Inferior parietal cortex (tissue), 1 donor: ENCODE results near the gene FAM163A.
"Not testable (repeated sequence)": the region's sequence is repeated elsewhere in the genome, so short reads cannot be mapped to it uniquely, and the experiment has no call there.

Experiments used
- DNase-seq: peaks from one replicate; pipeline ENCODE4 v3.0.0-alpha.2; 2016; ENCODE audit errors: extremely low spot score

Gene FAM163A

GRCh38 chr1:179853102-179853501 is 110.0 kb downstream of the FAM163A start:
- no peak for DNase-seq

GRCh38 chr1:179855831-179856230 is 112.7 kb downstream of the FAM163A start:
- DNase-seq = not testable (repeated sequence)

- DNase-seq = no peak
These were observed 113.2 kb downstream of the FAM163A start for GRCh38 chr1:179856296-179856695.

- DNase-seq = no peak
These were observed 113.9 kb downstream of the FAM163A start for GRCh38 chr1:179857009-179857408.

- DNase-seq = no peak
These were observed 117.6 kb downstream of the FAM163A start for GRCh38 chr1:179860652-179861051.

- DNase-seq = no peak
These were observed 122.3 kb downstream of the FAM163A start for GRCh38 chr1:179865377-179865776.
